Calu3 (cell line): ENCODE measurements around the gene MLLT1. TPM values are rescaled to one million over a fixed set of nuclear protein-coding genes. Genes with fewer than 3 reads are reported as not detected.

Source experiments
- BruUV-seq: library from RNA; stranded (reverse); fragments of 400-500 nt; replicated peaks from 2 replicates; lab custom pipeline; 2021; lab: Mats Ljungman, UMichigan
- CTCF ChIA-PET: fragments of 300-600 bp; sonication (Branson Sonifier 250); formaldehyde crosslinking; loops from one replicate; lab custom pipeline; 2022; ENCODE audit warnings: antibody characterized with exemption; lab: Charles Lee
- DNase-seq: peaks from one replicate; pipeline ENCODE4 v3.0.0; 2022
- H3K27ac Mint-ChIP-seq: one replicate; pipeline ENCODE4 v1.8.0; 2022; ENCODE audit warnings: mixed read lengths; ENCODE audit not compliant: unreplicated experiment
- H3K27me3 Mint-ChIP-seq: one replicate; pipeline ENCODE4 v1.8.0; 2022; ENCODE audit warnings: mixed read lengths; ENCODE audit not compliant: unreplicated experiment
- H3K36me3 Mint-ChIP-seq: one replicate; pipeline ENCODE4 v1.8.0; 2022; ENCODE audit warnings: mild to moderate bottlenecking, moderate library complexity, mixed read lengths; ENCODE audit not compliant: insufficient read depth, unreplicated experiment
- H3K4me1 Mint-ChIP-seq: one replicate; pipeline ENCODE4 v1.8.0; 2022; ENCODE audit warnings: mild to moderate bottlenecking, low read depth, mixed read lengths; ENCODE audit not compliant: unreplicated experiment
- H3K4me3 Mint-ChIP-seq: one replicate; pipeline ENCODE4 v1.8.0; 2022; ENCODE audit warnings: mild to moderate bottlenecking, low read depth, moderate library complexity, mixed read lengths; ENCODE audit not compliant: unreplicated experiment
- H3K9me3 Mint-ChIP-seq: one replicate; pipeline ENCODE4 v1.8.0; 2022; ENCODE audit warnings: low read depth, mixed read lengths; ENCODE audit not compliant: unreplicated experiment
- intact Hi-C: fragments of 100-400 bp; cut with micrococcal nuclease; formaldehyde crosslinking; loops from one replicate; pipeline ENCODE4 v1.10.0; 2022; ENCODE audit not compliant: unreplicated experiment
- total RNA-seq: library from RNA; stranded (reverse); gene quantifications from 2 replicates; pipeline ENCODE4 v1.2.3, GENCODE V29; 2022
- TF ChIP-seq, protein P1 (sequence below): fragments of 200-600 bp; IDR thresholded peaks from one replicate; pipeline ENCODE4 v1.8.0; 2022; ENCODE audit warnings: antibody characterized with exemption; ENCODE audit not compliant: unreplicated experiment

MLLT1 gene
- total RNA-seq, 1 experiment from 2014 or later = 49.8 TPM

DNA sequence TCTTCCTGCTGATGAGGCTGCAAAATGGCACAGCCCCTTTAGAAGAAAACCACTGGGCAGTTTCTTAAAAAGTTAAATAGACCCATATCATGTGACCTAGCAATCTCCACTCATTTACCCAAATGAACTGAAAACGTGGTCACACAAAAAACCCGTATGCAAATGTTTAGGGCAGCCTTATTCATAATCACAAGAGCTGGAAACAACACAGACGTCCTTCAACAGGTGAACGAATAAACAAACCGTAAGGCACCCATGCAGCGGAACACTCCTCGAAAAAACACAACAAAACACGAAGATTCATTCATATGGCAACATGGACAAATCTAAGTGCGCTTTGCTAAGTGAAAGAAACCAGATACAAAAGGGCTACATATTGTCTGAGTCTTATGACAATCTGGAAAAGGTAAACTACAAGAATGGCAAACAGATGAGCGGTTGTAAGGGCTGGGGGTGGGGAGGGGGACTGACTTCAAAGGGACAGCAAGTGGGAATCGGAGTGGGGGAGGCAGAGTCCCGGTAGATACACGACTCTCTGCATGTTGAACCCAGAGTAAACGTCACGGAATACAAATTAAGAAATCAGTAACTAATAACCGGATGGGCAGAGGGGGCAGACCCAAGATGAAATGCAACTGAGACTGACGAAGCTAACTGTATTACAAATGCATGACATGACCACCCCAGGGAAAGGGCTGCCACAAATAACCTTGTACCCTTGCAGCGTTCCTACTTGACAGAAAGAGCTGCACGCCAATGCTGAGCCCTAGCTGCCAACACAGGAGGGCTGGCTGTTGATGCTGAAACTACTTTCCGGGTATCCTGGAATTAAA is 33.4 kb downstream of the MLLT1 start:
- CTCF ChIA-PET = no interaction called here
- Mint-ChIP-seq H3K4me1 (no peaks in the 10 kb centered on the region), H3K4me3 (no peak overlapping the region), H3K9me3 (no peaks in the 10 kb centered on the region), H3K27me3 (no peaks in the 10 kb centered on the region), H3K27ac (no peak overlapping the region), H3K36me3 (peaks cover 9% of the 10 kb centered on the region)
- intact Hi-C loops = no loop called here
- TF ChIP-seq, protein P1, sequence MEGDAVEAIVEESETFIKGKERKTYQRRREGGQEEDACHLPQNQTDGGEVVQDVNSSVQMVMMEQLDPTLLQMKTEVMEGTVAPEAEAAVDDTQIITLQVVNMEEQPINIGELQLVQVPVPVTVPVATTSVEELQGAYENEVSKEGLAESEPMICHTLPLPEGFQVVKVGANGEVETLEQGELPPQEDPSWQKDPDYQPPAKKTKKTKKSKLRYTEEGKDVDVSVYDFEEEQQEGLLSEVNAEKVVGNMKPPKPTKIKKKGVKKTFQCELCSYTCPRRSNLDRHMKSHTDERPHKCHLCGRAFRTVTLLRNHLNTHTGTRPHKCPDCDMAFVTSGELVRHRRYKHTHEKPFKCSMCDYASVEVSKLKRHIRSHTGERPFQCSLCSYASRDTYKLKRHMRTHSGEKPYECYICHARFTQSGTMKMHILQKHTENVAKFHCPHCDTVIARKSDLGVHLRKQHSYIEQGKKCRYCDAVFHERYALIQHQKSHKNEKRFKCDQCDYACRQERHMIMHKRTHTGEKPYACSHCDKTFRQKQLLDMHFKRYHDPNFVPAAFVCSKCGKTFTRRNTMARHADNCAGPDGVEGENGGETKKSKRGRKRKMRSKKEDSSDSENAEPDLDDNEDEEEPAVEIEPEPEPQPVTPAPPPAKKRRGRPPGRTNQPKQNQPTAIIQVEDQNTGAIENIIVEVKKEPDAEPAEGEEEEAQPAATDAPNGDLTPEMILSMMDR = no peak
- no TSS peak for BruUV-seq
- no peak for DNase-seq

DNA sequence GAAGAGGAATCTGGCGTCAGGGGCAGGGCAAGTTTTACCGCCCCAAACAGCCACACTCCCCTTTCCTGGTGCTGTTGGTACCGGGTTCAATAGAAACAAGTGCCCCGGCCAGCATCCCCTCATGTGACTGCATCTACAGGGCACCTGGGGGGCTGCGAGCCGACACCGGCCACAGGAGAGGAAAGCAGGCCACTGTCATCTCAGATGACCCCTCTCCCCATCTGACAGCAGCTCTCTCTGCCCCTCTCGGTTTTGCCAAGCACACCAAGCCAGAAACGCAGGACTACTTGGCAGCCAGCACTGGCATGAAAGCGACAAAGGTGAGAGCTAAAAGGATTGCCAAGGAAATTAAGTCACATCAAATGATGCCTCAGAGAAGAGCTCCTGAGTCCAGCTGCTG is 37.1 kb downstream of the MLLT1 start:
- no TSS peak for BruUV-seq
- Mint-ChIP-seq H3K27ac (no peak overlapping the region), H3K4me1 (peaks cover 23% of the 10 kb centered on the region), H3K36me3 (peaks cover 9% of the 10 kb centered on the region), H3K9me3 (no peaks in the 10 kb centered on the region), H3K27me3 (no peaks in the 10 kb centered on the region), H3K4me3 (no peak overlapping the region)
- CTCF ChIA-PET = no interaction called here
- intact Hi-C loops = no loop called here
- TF ChIP-seq, protein P1 = no peak
- DNase-seq = no peak

DNA sequence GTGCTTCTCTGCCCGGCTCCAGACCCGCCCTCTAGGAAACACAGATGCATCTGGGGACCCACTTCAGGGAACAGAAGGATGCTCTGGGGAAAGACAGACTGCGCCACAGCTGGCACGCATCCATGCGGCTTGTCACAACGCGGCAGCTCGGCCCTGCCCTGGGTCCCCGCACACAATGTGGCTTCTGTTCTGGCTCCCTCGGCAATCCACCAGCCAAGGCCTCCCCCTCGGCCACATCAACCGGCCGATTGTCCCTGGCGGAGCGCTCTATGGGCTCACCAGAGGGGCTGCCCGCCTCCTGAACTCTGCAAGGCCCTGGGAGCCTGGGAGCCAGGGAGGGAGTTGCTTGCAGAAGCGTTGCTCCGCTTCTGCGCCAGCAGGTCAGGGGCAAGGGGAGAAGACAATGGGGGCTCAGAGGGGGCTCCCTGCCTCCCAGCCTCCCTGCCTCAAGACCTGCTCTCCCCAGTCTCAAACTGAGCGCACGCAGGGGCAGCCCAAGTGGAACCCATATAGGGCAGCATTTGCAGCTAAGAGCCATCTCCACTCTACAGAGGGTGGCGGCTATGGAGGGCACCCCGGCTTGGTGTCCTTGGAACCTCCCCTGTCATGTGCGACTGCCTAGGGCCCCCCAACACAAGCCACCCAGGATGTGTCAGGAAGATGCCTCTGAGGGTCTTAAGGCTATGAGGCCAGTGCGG is 37.9 kb downstream of the MLLT1 start:
- intact Hi-C loops = no loop called here
- no peak for DNase-seq
- TF ChIP-seq, protein P1 = no peak
- no peak overlapping the region for H3K27ac Mint-ChIP-seq
- peaks cover 23% of the 10 kb centered on the region for H3K4me1 Mint-ChIP-seq
- H3K36me3 Mint-ChIP-seq = peaks cover 12% of the 10 kb centered on the region
- no peak overlapping the region for H3K4me3 Mint-ChIP-seq
- no TSS peak for BruUV-seq
- no peaks in the 10 kb centered on the region for H3K27me3 Mint-ChIP-seq
- CTCF ChIA-PET = no interaction called here
- no peaks in the 10 kb centered on the region for H3K9me3 Mint-ChIP-seq

DNA sequence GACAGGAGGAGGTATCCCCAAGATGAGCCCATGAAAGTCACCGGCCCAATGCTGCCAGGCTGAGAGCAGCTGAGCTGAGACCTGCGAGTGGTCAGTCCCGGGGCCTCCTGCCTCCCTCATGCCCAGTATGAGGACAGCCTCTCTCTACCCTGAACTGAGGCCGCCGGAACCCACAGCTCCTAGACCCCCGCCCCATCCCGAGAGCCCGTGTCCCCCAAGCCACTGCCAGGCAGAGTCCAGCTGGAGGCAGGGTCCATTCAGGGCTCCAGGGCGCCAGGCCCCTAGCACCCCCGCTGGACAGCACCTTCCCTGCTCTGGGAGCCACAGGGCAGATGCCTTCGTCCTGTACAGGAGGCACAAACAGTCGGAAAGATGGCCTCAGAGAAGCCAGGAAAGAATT is 38.7 kb downstream of the MLLT1 start:
- no peak overlapping the region for H3K27ac Mint-ChIP-seq
- no peak overlapping the region for H3K4me3 Mint-ChIP-seq
- no peaks in the 10 kb centered on the region for H3K9me3 Mint-ChIP-seq
- TF ChIP-seq, protein P1 = no peak
- DNase-seq = no peak
- intact Hi-C loops = no loop called here
- no peaks in the 10 kb centered on the region for H3K27me3 Mint-ChIP-seq
- H3K4me1 Mint-ChIP-seq = peaks cover 24% of the 10 kb centered on the region
- no TSS peak for BruUV-seq
- peaks cover 17% of the 10 kb centered on the region for H3K36me3 Mint-ChIP-seq
- CTCF ChIA-PET = no interaction called here
